ENCODE results near the gene IL1RAP.

IL1RAP gene

GRCh38 chr3:190615060-190615384 lies 101.1 kb downstream of the IL1RAP start:
- DNase-seq, result no peak

GRCh38 chr3:190615607-190616006 lies 101.7 kb downstream of the IL1RAP start:
- no peak for DNase-seq

- DNase-seq, result no peak
Measured at GRCh38 chr3:190616637-190617036, 102.8 kb downstream of the IL1RAP start.

- no peak for DNase-seq
Measured at GRCh38 chr3:190617185-190617584, 103.3 kb downstream of the IL1RAP start.

GRCh38 chr3:190618330-190619030 lies 104.6 kb downstream of the IL1RAP start:
- no peak for DNase-seq

GRCh38 chr3:190619353-190619752 lies 105.5 kb downstream of the IL1RAP start:
- no peak for DNase-seq

GRCh38 chr3:190619761-190620160 lies 105.9 kb downstream of the IL1RAP start:
- no peak for DNase-seq

- no peak for DNase-seq
Measured at GRCh38 chr3:190620886-190621608, 107.2 kb downstream of the IL1RAP start.

- no peak for DNase-seq
Measured at GRCh38 chr3:190621927-190622326, 108.0 kb downstream of the IL1RAP start.

GRCh38 chr3:190624282-190624681 lies 110.4 kb downstream of the IL1RAP start:
- no peak for DNase-seq

- DNase-seq, result no peak
Measured at GRCh38 chr3:190626951-190627620, 113.2 kb downstream of the IL1RAP start.

GRCh38 chr3:190629088-190629487 lies 115.2 kb downstream of the IL1RAP start:
- no peak for DNase-seq

GRCh38 chr3:190631295-190631694 lies 117.4 kb downstream of the IL1RAP start:
- DNase-seq, result no peak

GRCh38 chr3:190641564-190641963 lies 127.7 kb downstream of the IL1RAP start:
- DNase-seq, result no peak

- no peak for DNase-seq
Measured at GRCh38 chr3:190642016-190642415, 128.1 kb downstream of the IL1RAP start.

- no peak for DNase-seq
Measured at GRCh38 chr3:190644035-190644434, 130.2 kb downstream of the IL1RAP start.

- DNase-seq, result peak; percentile 71
Measured at GRCh38 chr3:190644766-190645165, 130.9 kb downstream of the IL1RAP start.

GRCh38 chr3:190645932-190646460 lies 132.1 kb downstream of the IL1RAP start:
- no peak for DNase-seq

- no peak for DNase-seq
Measured at GRCh38 chr3:190646996-190647395, 133.1 kb downstream of the IL1RAP start.

GRCh38 chr3:190655933-190656332 lies 142.0 kb downstream of the IL1RAP start:
- DNase-seq, result no peak

GRCh38 chr3:190658106-190658505 lies 144.2 kb downstream of the IL1RAP start:
- DNase-seq, result no peak

GRCh38 chr3:190666821-190667220 lies 152.9 kb downstream of the IL1RAP start:
- DNase-seq, result no peak

GRCh38 chr3:190671658-190672057 lies 157.8 kb downstream of the IL1RAP start:
- peak; percentile 57 for DNase-seq

GRCh38 chr3:190673148-190673547 lies 159.3 kb downstream of the IL1RAP start:
- peak; percentile 36 for DNase-seq
